ENCODE measurements around the gene MTG2. TPM values are rescaled to one million over a fixed set of nuclear protein-coding genes. Genes with fewer than 3 reads are reported as not detected.

MTG2 gene
- total RNA-seq, 1 donor from 2014 or later, result 29.4 TPM

- H3K27ac Mint-ChIP-seq, result no peak overlapping the region
- no peak overlapping the region for H3K4me3 Mint-ChIP-seq
- no peaks in the 10 kb centered on the region for H3K27me3 Mint-ChIP-seq (ENCODE audit: low read depth)
- TF ChIP-seq CTCF (IDR thresholded peaks at IDR 0.05; ENCODE audit: unreplicated experiment), result no peak
- H3K4me1 Mint-ChIP-seq, result no peaks in the 10 kb centered on the region
- no peaks in the 10 kb centered on the region for H3K36me3 Mint-ChIP-seq
- H3K9me3 Mint-ChIP-seq, result no peaks in the 10 kb centered on the region
- DNase-seq (ENCODE audit: low spot score in 2 of 2, unreplicated experiment in 2 of 2), result no peak
These were observed 66.2 kb downstream of the MTG2 start for GRCh38 chr20:62248890-62249560.

GRCh38 chr20:62252342-62252966 lies 69.6 kb downstream of the MTG2 start:
- H3K4me3 Mint-ChIP-seq, result no peak overlapping the region
- no peak for TF ChIP-seq CTCF (IDR thresholded peaks at IDR 0.05; ENCODE audit: unreplicated experiment)
- H3K27ac Mint-ChIP-seq, result no peak overlapping the region
- no peaks in the 10 kb centered on the region for H3K9me3 Mint-ChIP-seq
- H3K36me3 Mint-ChIP-seq, result peaks cover 9% of the 10 kb centered on the region
- H3K4me1 Mint-ChIP-seq, result no peaks in the 10 kb centered on the region
- H3K27me3 Mint-ChIP-seq (ENCODE audit: low read depth), result no peaks in the 10 kb centered on the region
- DNase-seq (ENCODE audit: low spot score in 2 of 2, unreplicated experiment in 2 of 2), result no peak

Other genes with a start within 250 kb of the MTG2 start
- gene TAF4, start 117.1 kb upstream of the MTG2 start, total RNA-seq, result 27.5 to 28.8 TPM (median 28.1 TPM) in 3 replicates
- 60.3 to 64.3 TPM (median 63.9 TPM) in 3 replicates for gene LSM14B, start 60.6 kb upstream of the MTG2 start, total RNA-seq
- gene PSMA7, start 39.6 kb upstream of the MTG2 start, total RNA-seq, result 195 to 210 TPM (median 201 TPM) in 3 replicates
- gene SS18L1, start 39.3 kb upstream of the MTG2 start, total RNA-seq, result 26.2 to 30.6 TPM (median 27.5 TPM) in 3 replicates
- gene HRH3, start 37.2 kb downstream of the MTG2 start, total RNA-seq, result not detected in 3 replicates
- 57.1 to 60.9 TPM (median 57.7 TPM) in 3 replicates for gene OSBPL2, start 55.5 kb downstream of the MTG2 start, total RNA-seq
- 58.8 to 60.8 TPM (median 59.0 TPM) in 3 replicates for gene ADRM1, start 120.0 kb downstream of the MTG2 start, total RNA-seq
- 571 to 618 TPM (median 601 TPM) in 3 replicates for gene LAMA5, start 184.3 kb downstream of the MTG2 start, total RNA-seq
- gene RPS21, start 204.1 kb downstream of the MTG2 start, total RNA-seq, result 1,089 to 1,145 TPM (median 1,126 TPM) in 3 replicates
- gene CABLES2, start 224.3 kb downstream of the MTG2 start, total RNA-seq, result 22.8 to 23.7 TPM (median 23.6 TPM) in 3 replicates
- gene RBBP8NL, start 244.5 kb downstream of the MTG2 start, total RNA-seq, result 12.3 to 13.5 TPM (median 12.6 TPM) in 3 replicates